ENCODE data around the gene FITM2.

DNA sequence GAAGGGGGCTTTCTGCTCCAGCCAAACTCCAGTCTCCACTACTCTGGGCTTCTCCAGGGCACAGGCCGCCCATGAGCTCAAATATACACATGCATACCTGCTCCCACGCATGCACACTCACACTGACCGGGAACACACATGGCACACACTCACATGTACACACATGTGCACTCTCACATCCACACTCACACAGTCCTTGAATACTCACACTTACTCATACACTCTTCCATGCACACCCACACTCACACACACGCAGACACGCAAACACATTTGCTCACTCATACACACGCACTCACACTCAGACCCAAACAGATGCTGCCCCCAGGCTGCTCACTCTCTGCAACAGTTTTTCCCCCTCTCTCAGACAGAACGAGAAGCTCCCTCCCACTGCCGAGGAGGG is 56.9 kb downstream of the FITM2 start:
- TF ChIP-seq, protein P1, sequence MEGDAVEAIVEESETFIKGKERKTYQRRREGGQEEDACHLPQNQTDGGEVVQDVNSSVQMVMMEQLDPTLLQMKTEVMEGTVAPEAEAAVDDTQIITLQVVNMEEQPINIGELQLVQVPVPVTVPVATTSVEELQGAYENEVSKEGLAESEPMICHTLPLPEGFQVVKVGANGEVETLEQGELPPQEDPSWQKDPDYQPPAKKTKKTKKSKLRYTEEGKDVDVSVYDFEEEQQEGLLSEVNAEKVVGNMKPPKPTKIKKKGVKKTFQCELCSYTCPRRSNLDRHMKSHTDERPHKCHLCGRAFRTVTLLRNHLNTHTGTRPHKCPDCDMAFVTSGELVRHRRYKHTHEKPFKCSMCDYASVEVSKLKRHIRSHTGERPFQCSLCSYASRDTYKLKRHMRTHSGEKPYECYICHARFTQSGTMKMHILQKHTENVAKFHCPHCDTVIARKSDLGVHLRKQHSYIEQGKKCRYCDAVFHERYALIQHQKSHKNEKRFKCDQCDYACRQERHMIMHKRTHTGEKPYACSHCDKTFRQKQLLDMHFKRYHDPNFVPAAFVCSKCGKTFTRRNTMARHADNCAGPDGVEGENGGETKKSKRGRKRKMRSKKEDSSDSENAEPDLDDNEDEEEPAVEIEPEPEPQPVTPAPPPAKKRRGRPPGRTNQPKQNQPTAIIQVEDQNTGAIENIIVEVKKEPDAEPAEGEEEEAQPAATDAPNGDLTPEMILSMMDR (IDR thresholded peaks at IDR 0.05) = no peak
- TF ChIP-seq POLR2A (IDR thresholded peaks at IDR 0.05) = no peak

Data from heart left ventricle (tissue), 13 donors.